ENCODE data around the gene OR4B1. TPM values are rescaled to one million over a fixed set of nuclear protein-coding genes. Genes with fewer than 3 reads are reported as not detected.

OR4B1 gene
- total RNA-seq (2022; extraction: Qiagen RNA extraction), result not detected in 5 replicates

DNA sequence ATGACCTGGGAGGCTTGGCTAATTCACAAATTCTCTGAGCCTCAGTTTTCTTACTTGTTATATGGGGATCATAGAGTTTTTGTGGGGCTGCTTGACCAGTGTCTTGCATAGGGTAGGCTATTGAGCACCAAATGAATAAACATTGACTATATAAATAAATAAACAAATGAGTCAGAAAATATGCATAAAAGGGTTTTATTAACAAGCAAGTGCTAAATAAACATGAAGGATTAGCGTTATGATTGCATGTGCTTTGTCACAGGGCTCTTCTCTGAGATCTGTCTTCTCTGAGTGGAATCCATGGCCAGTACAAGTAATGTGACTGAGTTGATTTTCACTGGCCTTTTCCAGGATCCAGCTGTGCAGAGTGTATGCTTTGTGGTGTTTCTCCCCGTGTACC lies at the start of gene OR4B1:
TSS of gene OR4B1 (plus strand) at position 301 of the 400 bp plus-strand sequence. CDS start at position 301, 0 bp downstream.

GRCh38 chr11:48244804-48245203 lies 28.2 kb downstream of the OR4B1 start, which contains the start of gene OR4X2:
OR4X2 (plus strand) TSS chr11:48245104; CDS start chr11:48245104, 0 bp downstream.

GRCh38 chr11:48263423-48263911 lies 46.9 kb downstream of the OR4B1 start, which contains the start of gene OR4X1:
OR4X1 (plus strand) TSS chr11:48263861; CDS start chr11:48263861, 0 bp downstream.

Other genes with a start within 250 kb of the OR4B1 start
- 37.8 to 64.4 TPM (median 52.7 TPM) in 5 replicates for gene PTPRJ, start 236.3 kb upstream of the OR4B1 start, total RNA-seq (2022; extraction: Qiagen RNA extraction)
- gene OR4X2, start 28.3 kb downstream of the OR4B1 start, total RNA-seq (2022; extraction: Qiagen RNA extraction), result not detected in 5 replicates
- not detected in 5 replicates for gene OR4X1, start 47.1 kb downstream of the OR4B1 start, total RNA-seq (2022; extraction: Qiagen RNA extraction)
- not detected in 5 replicates for gene OR4S1, start 89.4 kb downstream of the OR4B1 start, total RNA-seq (2022; extraction: Qiagen RNA extraction)
- gene OR4C3, start 108.1 kb downstream of the OR4B1 start, total RNA-seq (2022; extraction: Qiagen RNA extraction), result not detected in 5 replicates
- gene OR4C5, start 149.7 kb downstream of the OR4B1 start, total RNA-seq (2022; extraction: Qiagen RNA extraction), result not detected in 5 replicates